ENCODE results near the gene CASP3. TPM values are rescaled to one million over a fixed set of nuclear protein-coding genes. Genes with fewer than 3 reads are reported as not detected.
A peak's percentile ranks its signal among the peaks of the same experiment; 100 is the strongest.

Gene CASP3
- total RNA-seq, 1 experiment from 2014 or later: 107 TPM

DNA sequence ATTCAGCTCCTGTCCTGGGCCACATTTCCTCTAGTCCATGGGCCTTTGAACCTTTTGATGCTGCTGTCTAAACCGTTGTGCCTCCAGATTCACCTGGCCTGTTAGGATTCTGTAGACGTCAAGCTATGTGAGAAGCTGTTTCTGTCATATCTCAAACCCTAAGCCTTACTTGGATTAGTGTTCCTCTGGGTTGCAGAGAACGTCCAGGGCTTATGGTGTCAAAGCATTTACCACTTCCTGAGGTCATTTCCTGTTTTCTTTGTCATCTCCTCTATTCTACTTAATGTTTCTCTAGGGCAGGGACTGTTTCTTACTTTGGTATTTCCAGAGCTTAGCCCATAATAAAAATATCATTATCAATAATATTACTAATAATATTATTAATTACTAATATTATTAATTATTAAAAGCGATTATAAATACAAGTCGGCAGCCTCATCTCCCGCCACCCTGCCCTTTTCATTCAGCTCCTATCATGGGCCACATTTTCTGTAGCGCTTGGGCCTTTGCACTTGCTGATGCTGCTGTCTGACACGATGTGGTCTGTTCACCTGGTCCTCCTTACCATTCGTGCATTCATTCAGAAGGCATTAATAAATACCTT, 19.4 kb upstream of the CASP3 start:
- H2BK12ac ChIP-seq (ENCODE audit: insufficient read length, low read depth, low read length): no peak overlapping the region
- H3K36me3 Mint-ChIP-seq (ENCODE audit: insufficient read depth in 1 of 3, low read depth in 3 of 3): peaks cover 0 to 27% (median 23%) of the 10 kb centered on the region in 3 experiments; a peak in 4 of 7 replicates
- H3K4me3 Mint-ChIP-seq: no peak overlapping the region
- no peaks in the 10 kb centered on the region for H3K4me1 ChIP-seq (ENCODE audit: insufficient read depth, low read length)
- no peak overlapping the region for H4K5ac ChIP-seq (ENCODE audit: insufficient read length, low read depth, low read length)
- no peaks in the 10 kb centered on the region for H3K23me2 ChIP-seq (ENCODE audit: insufficient read length, low read depth, low read length, poor library complexity, severe bottlenecking)
- no peaks in the 10 kb centered on the region for H3K9me3 Mint-ChIP-seq
- no peak overlapping the region for H3K56ac ChIP-seq (ENCODE audit: insufficient read length, low read depth, low read length)
- no peak overlapping the region for H3K18ac ChIP-seq (ENCODE audit: insufficient read length, low read depth, low read length)
- H3K4ac ChIP-seq (ENCODE audit: low read depth, low read length): no peak overlapping the region
- no peak overlapping the region for H2BK20ac ChIP-seq (ENCODE audit: low read depth, low read length, poor library complexity, severe bottlenecking)
- no CpG with 5 or more reads among the region's 9 CpGs for WGBS (ENCODE audit: extremely low coverage, insufficient read length, low lambda C conversion rate)
- H2AK5ac ChIP-seq (ENCODE audit: insufficient read length, low read length): no peak overlapping the region
- no peaks in the 10 kb centered on the region for H3K79me2 ChIP-seq (ENCODE audit: insufficient read depth, low read length)
- H4K8ac ChIP-seq (replicated peaks; ENCODE audit: insufficient read length, low read depth, low read length): no peak overlapping the region
- no peak for DNase-seq
- no peak overlapping the region for H2BK5ac ChIP-seq (ENCODE audit: insufficient read length, low read length)
- H3K27me3 Mint-ChIP-seq (ENCODE audit: low read depth): no peaks in the 10 kb centered on the region
- H3K14ac ChIP-seq (ENCODE audit: insufficient read depth, low read length): no peak overlapping the region
- no peak overlapping the region for H3K27ac ChIP-seq (ENCODE audit: insufficient read length, low read depth, low read length)
- no peak overlapping the region for H3K23ac ChIP-seq (ENCODE audit: insufficient read length, low read depth, low read length)
- no peaks in the 10 kb centered on the region for H3K27me3 ChIP-seq (ENCODE audit: insufficient read depth, low read length)
- no peaks in the 10 kb centered on the region for H3K9me3 ChIP-seq (ENCODE audit: control insufficient read depth, low read depth, low read length)
- no peak overlapping the region for H2AFZ ChIP-seq (ENCODE audit: low read length)
- H3T11ph ChIP-seq (ENCODE audit: low read length): no peak overlapping the region
- no peak overlapping the region for H2BK120ac ChIP-seq (ENCODE audit: low read depth, low read length, poor library complexity, severe bottlenecking)
- no peaks in the 10 kb centered on the region for H3K79me1 ChIP-seq (ENCODE audit: insufficient read depth, low read depth, low read length, poor library complexity, severe bottlenecking)
- H4K91ac ChIP-seq (ENCODE audit: insufficient read length, low read depth, low read length): no peak overlapping the region
- H2BK15ac ChIP-seq (ENCODE audit: low read depth, low read length): no peak overlapping the region
- H3K9ac ChIP-seq (ENCODE audit: extremely low read depth, insufficient read length, low read length): no peak overlapping the region
- H3K4me1 Mint-ChIP-seq: peaks cover 2% of the 10 kb centered on the region in 2 experiments
- H3K27ac Mint-ChIP-seq: peak overlapping the region in 1 of 3 experiments; percentile 12; a peak in 3 of 7 replicates
- no peak for TF ChIP-seq CTCF (conservative IDR thresholded peaks at IDR 0.05)
- H3K4me2 ChIP-seq (ENCODE audit: insufficient read depth, insufficient read length, low read length): no peak overlapping the region
- H4K20me1 ChIP-seq (ENCODE audit: control insufficient read depth, insufficient read depth, insufficient read length): no peaks in the 10 kb centered on the region

Data from H9 (cell line).